SK-N-MC (cell line): ENCODE results near the gene NEDD1.

Experiments used
- EZH2 ChIP-seq: fragments of 200-600 bp; sonication (generic); IDR thresholded peaks from one replicate; pipeline ENCODE4 v1.6.1; 2017; ENCODE audit warnings: antibody characterized with exemption
- POLR2AphosphoS5 ChIP-seq: IDR thresholded peaks from 2 replicates; pipeline ENCODE4 v1.6.1; 2012; ENCODE audit warnings: mild to moderate bottlenecking, low read depth, low read length, borderline replicate concordance

- TF ChIP-seq POLR2AphosphoS5 (no peak), EZH2 (no peak)
Observed at GRCh38 chr12:96985515-96986362, 78.7 kb downstream of the NEDD1 start.
